IPS-18a (cell line): Measurements from ENCODE around the gene DNAH6.
"Not testable (repeated sequence)": the region's sequence is repeated elsewhere in the genome, so short reads cannot be mapped to it uniquely, and the experiment has no call there.

ENCODE experiments used
- H3K27ac ChIP-seq: one replicate; pipeline ENCODE4 v1.5.1; 2013; ENCODE audit warnings: low read length
- H3K27me3 ChIP-seq: one replicate; pipeline ENCODE4 v1.6.1; 2013; ENCODE audit warnings: mild to moderate bottlenecking, low read length; ENCODE audit not compliant: control insufficient read depth, insufficient read depth
- H3K36me3 ChIP-seq: one replicate; pipeline ENCODE4 v1.6.1; 2013; ENCODE audit warnings: low read depth, low read length; ENCODE audit not compliant: control insufficient read depth
- H3K4me1 ChIP-seq: one replicate; pipeline ENCODE4 v1.6.1; 2013; ENCODE audit warnings: low read depth, low read length; ENCODE audit not compliant: control insufficient read depth
- H3K4me3 ChIP-seq: one replicate; pipeline ENCODE4 v1.5.1; 2013; ENCODE audit warnings: low read length
- H3K9ac ChIP-seq: one replicate; pipeline ENCODE4 v1.6.1; 2013; ENCODE audit warnings: mild to moderate bottlenecking, low read length, moderate library complexity
- H3K9me3 ChIP-seq: one replicate; pipeline ENCODE4 v1.6.1; 2013; ENCODE audit warnings: low read depth, low read length; ENCODE audit not compliant: control insufficient read depth

The DNAH6 gene

DNA sequence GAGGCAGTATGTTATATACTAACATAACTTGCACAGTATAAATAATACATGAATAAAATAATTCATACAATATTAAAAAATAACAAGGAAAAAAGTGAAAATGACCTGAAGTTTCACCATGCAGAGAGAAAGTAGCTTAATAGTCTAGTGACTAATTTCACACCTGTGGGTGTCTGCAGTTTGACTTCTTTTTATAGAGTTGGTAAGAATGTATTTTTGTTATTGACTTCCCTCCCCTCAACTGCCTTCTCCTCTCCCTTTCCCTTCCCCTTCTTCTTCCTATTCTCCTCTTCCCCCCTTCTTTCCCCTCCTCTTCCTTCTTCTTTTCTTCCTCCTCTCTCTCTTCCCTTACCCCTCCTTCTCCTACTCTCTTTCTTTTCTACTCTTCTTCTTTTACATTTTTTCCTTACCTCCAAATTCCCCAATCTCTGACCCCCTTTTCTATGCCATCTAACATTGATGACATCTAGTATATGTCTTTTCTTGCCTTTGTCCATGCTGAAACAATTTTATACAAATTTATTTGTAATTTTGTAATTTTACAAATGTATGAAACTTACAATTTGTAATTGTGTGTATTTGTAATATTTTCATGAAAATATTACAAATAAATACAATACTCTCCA is 3.1 kb downstream of the DNAH6 start:
- Histone ChIP-seq H3K4me3 (no peak overlapping the region), H3K4me1 (no peaks in the 10 kb centered on the region), H3K27ac (no peak overlapping the region), H3K9me3 (no peaks in the 10 kb centered on the region), H3K36me3 (no peaks in the 10 kb centered on the region), H3K9ac (no peak overlapping the region), H3K27me3 (no peaks in the 10 kb centered on the region)

DNA sequence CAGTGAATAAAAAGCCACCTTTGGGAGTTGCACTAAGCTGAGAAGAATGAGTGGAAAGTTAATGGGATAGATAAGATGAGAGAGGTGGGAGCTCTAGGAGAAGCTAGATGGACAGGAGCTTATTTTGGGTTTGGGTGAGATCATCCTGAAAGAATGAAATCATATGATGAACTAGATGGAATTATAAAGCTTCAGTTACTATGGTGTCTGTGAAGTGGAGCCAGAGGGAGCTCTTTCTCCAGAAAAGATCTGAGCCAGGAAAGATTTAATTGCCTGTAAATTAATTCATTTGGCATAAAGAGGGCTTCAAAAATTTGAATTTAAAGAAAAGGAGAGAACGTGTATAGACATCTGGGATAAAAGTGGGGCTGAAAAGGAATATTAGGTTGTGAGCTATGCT is 10.3 kb downstream of the DNAH6 start:
- Histone ChIP-seq H3K36me3 (no peaks in the 10 kb centered on the region), H3K27me3 (no peaks in the 10 kb centered on the region), H3K4me3 (no peak overlapping the region), H3K9me3 (no peaks in the 10 kb centered on the region), H3K9ac (no peak overlapping the region), H3K4me1 (no peaks in the 10 kb centered on the region), H3K27ac (no peak overlapping the region)

DNA sequence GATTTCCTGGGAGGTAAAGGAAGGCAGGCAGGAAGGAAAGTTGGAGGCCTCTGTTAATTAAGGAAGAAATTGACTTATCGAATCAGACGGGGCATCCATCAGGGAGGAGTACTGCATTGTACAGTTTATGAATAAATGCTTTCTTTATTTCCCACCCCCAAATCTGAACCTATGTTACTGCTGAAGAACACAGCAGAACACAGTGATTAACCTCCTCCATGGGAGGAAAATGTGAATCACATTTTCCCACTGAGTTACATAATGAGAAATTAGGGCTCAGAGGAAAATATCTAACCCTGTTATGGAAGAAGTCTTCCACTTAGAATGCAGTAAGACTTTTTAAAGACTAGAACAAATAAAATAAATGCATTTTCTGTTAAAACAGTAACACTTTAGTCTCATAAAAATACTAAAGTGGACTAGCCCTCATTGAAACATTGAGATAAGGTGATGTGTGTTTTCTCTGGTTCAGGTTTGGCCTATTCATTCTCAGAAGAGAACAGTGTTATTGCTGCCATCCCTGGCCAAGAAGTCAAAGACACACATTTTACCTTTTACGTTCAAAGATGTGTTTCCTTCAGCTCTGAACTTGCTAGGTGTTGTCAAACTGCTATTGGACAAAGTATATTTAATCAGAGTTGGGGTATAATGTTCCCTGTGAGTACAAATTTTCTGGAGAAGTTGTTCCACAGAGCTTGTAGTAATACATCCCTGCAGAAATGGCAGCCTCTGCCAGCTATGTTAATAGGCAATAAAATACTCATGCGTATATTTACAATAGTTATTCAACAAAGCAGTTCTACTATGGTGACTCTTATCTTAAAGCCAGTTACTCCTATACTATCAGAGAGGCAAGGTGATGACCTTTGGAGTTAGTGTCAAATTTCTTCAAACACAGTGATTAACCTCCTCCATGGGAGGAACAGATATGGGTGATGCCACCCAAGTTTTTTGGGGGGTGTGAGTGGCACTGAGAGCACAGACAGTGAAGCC is 11.1 kb downstream of the DNAH6 start:
- Histone ChIP-seq H3K27ac (no peak overlapping the region), H3K27me3 (no peaks in the 10 kb centered on the region), H3K9me3 (no peaks in the 10 kb centered on the region), H3K4me1 (no peaks in the 10 kb centered on the region), H3K9ac (no peak overlapping the region), H3K4me3 (no peak overlapping the region), H3K36me3 (no peaks in the 10 kb centered on the region)

DNA sequence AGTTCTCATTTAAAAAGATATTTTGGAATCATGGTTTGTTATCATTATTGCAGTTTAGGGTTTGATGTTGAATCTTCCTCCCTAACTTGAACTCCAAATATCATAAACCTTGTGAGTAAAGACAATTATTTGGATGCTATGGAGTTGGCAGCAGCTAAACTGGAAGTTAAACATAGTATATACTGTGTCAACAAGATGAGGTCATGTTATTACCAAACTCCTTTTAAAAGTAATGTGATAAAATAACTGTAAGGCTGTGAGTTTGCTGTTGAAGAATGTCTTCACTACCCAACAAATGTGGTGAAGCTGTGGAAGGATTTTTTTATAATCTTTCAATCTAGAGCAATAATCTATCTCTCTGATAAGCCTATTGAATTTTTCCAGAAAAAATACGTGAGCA is 16.0 kb downstream of the DNAH6 start:
- Histone ChIP-seq H3K9ac (no peak overlapping the region), H3K27ac (no peak overlapping the region), H3K4me3 (no peak overlapping the region), H3K4me1 (peaks cover 8% of the 10 kb centered on the region), H3K27me3 (no peaks in the 10 kb centered on the region), H3K36me3 (no peaks in the 10 kb centered on the region), H3K9me3 (no peaks in the 10 kb centered on the region)

DNA sequence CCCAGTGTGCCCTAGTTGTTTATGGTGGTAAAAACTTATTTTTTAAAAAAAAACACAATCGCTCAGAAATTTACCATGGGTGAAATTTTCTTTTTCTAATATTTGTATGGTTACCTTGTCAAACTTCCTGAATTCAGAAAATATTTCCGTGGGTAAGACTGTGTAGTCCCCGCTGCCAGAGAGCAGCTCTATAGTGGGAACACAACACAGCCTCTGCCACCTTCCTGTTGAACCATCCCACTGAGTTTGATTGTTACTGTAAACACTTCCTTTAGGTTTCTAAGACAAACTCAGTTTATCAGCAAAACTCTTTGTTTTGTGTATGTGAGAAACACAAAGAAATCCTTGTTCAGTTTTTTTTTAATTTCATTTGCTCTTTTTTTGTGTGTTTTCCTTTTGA is 17.9 kb downstream of the DNAH6 start:
- H3K27ac ChIP-seq, result no peak overlapping the region
- H3K27me3 ChIP-seq, result no peaks in the 10 kb centered on the region

DNA sequence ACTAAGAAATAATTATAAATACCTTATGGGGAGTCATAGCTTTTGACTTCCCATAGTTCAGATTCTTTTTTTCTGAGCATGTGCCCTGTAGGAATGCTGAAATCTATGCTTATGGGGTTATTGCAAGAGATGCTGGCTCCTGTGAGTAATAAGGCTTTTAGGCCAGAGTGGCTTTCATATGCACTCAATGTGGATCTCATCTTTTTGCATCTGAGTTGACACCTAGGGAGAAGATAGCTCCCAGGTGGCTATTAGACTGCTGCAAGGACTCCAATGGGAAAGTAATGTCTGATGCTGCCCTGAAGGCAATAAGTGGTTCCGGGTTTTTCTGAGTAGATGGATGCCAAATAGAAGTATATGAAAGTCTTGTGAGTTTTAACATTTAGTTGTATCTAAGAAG is 21.0 kb downstream of the DNAH6 start:
- Histone ChIP-seq H3K9ac (no peak overlapping the region), H3K36me3 (no peaks in the 10 kb centered on the region), H3K27ac (no peak overlapping the region), H3K27me3 (no peaks in the 10 kb centered on the region), H3K9me3 (no peaks in the 10 kb centered on the region), H3K4me3 (no peak overlapping the region), H3K4me1 (peaks cover 13% of the 10 kb centered on the region)

More for the DNA sequence above, 17.9 kb downstream of the DNAH6 start:
- no peaks in the 10 kb centered on the region for H3K36me3 ChIP-seq
- no peak overlapping the region for H3K9ac ChIP-seq
- H3K4me3 ChIP-seq, result no peak overlapping the region
- H3K9me3 ChIP-seq, result no peaks in the 10 kb centered on the region
- peaks cover 13% of the 10 kb centered on the region for H3K4me1 ChIP-seq

DNA sequence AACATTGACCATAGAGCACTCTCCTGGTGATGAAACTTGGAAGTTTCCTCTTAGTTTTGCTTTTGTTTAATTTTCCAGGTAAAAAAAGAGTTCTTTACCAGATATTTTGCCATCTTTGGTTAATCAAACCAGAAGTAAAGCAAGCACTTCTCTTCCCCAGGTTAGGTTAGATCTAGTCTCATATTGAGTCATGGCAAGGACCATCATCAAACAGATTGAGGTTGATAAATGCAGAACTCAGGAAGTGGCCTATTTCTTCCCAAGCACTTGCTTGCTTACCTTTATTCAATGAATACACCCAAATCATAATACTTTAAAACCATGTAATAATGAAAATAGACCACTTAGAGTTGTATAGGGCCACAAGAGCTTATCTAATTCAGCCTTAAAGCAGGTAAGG is 23.4 kb downstream of the DNAH6 start:
- Histone ChIP-seq H3K9ac (no peak overlapping the region), H3K4me1 (peaks cover 8% of the 10 kb centered on the region), H3K27ac (no peak overlapping the region), H3K27me3 (no peaks in the 10 kb centered on the region), H3K36me3 (no peaks in the 10 kb centered on the region), H3K4me3 (no peak overlapping the region), H3K9me3 (no peaks in the 10 kb centered on the region)

DNA sequence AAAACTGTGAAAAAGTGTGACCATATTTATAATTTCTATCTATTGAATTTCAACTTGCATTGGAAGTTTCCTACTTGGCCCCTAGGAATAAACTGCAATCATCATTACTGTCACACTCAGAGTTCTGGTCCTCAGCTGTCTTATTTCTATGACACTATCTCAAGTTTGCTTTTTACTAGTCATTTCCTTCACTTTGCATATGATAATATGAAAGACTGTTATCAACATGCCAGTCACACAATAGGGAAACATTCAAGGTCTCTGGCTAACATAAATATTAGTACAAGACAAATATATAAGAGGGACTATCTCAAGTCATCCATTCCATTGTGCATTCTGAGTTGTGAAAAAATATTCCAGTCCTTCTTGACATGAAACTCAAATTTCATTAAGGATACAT is 28.7 kb downstream of the DNAH6 start:
- H3K4me3 ChIP-seq, result no peak overlapping the region
- no peaks in the 10 kb centered on the region for H3K36me3 ChIP-seq
- no peaks in the 10 kb centered on the region for H3K4me1 ChIP-seq
- no peaks in the 10 kb centered on the region for H3K27me3 ChIP-seq
- H3K27ac ChIP-seq, result no peak overlapping the region
- H3K9ac ChIP-seq, result no peak overlapping the region
- no peaks in the 10 kb centered on the region for H3K9me3 ChIP-seq

DNA sequence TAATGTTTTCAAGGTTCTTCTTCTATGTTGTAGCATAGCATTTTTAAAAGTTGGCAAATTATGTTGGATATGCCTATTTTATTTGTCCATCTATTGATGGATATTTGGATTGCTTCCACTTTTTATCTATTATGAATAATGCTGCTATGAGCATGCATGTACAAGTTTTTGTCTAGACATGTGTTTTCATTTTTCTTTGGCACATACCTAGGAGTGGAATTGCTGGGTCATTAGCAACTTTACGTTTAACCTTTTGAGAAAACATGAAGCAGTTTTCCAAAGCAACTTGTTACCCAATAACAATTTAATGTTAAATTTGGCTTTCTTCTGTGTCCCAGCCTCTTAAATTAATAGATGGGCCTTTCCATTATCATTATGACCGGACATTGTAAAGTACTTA is 30.3 kb downstream of the DNAH6 start:
- no peaks in the 10 kb centered on the region for H3K27me3 ChIP-seq
- no peak overlapping the region for H3K9ac ChIP-seq
- no peaks in the 10 kb centered on the region for H3K9me3 ChIP-seq
- no peak overlapping the region for H3K27ac ChIP-seq
- H3K4me1 ChIP-seq, result no peaks in the 10 kb centered on the region
- no peak overlapping the region for H3K4me3 ChIP-seq
- H3K36me3 ChIP-seq, result no peaks in the 10 kb centered on the region

DNA sequence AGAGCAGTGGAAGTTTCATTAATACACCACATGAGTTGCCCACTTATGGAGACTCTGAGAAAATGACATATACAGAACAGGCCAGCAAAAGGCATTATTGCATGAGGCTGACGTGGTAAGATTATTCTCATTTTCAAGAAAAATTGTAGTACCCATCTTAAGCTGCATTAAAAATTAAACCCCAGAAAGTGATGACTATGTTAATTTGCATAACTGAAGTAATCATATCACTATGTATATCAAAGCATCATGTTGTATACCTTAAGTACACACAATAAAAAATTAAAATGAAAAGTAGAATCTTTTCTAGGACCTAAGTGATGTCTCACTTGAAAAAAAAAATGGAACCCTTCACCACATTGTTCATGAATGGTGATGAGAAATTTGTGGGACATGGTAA is 32.0 kb downstream of the DNAH6 start:
- Histone ChIP-seq H3K9ac (no peak overlapping the region), H3K36me3 (no peaks in the 10 kb centered on the region), H3K4me1 (no peaks in the 10 kb centered on the region), H3K9me3 (no peaks in the 10 kb centered on the region), H3K27me3 (no peaks in the 10 kb centered on the region), H3K27ac (no peak overlapping the region), H3K4me3 (no peak overlapping the region)

DNA sequence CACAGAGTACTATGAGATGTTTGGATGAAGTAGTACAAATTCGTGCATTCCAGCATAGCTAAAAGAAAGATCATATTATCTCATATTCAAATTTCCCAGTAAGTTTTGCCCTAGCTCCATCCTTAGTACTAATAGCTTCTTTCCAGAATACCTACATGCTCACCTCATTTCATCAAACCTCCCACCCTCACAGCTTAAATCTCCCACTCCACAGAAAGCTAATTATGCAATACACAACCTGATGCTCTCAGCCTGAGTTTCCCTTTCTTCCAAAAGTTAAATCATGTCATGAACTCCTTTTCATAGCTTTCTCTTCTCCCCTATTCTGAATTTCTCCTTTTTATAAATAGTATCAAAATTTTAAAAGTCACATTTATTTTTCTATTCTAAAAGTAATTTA is 34.6 kb downstream of the DNAH6 start:
- Histone ChIP-seq H3K4me3 (no peak overlapping the region), H3K9me3 (no peaks in the 10 kb centered on the region), H3K36me3 (no peaks in the 10 kb centered on the region), H3K4me1 (no peaks in the 10 kb centered on the region), H3K27ac (no peak overlapping the region), H3K9ac (no peak overlapping the region), H3K27me3 (no peaks in the 10 kb centered on the region)

DNA sequence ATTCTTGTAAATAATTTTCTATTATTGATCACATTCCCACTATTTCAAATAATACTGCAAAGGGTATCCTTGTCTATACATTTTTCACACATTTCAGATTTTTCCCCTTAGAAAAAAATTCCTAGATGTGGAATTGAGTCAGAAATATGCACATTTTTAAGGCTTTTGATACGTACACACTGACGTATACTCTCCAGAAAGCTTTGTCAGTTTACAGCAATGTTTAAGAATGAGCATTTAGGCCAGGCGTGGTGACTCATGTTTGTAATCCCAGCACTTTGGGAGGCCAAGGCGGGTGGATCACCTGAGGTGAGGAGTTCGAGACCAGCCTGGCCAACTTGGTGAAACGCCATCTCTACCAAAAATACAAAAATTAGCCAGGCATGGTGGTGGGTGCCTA is 35.2 kb downstream of the DNAH6 start:
- not testable (repeated sequence) for H3K9ac ChIP-seq, H3K27ac ChIP-seq, H3K27me3 ChIP-seq, H3K4me1 ChIP-seq, H3K36me3 ChIP-seq, H3K4me3 ChIP-seq, H3K9me3 ChIP-seq
